ENCODE results near the gene GPC2.

The GPC2 gene

GRCh38 chr7:100124301-100125230 is 52.6 kb downstream of the GPC2 start:
- no peak for DNase-seq (ENCODE audit: low read depth in 2 of 3, low spot score in 1 of 3)

GRCh38 chr7:100122568-100122967 is 54.6 kb downstream of the GPC2 start:
- no peak for DNase-seq (ENCODE audit: low read depth in 2 of 3, low spot score in 1 of 3)

- DNase-seq (ENCODE audit: low read depth in 2 of 3, low spot score in 1 of 3) = no peak
Observed at GRCh38 chr7:100122067-100122466, 55.1 kb downstream of the GPC2 start.

GRCh38 chr7:100120733-100121036 is 56.5 kb downstream of the GPC2 start:
- DNase-seq (ENCODE audit: low read depth in 2 of 3, low spot score in 1 of 3) = no peak

GRCh38 chr7:100119970-100120732 is 57.0 kb downstream of the GPC2 start:
- peak in 2 of 3 donors; percentile 50 to 60 for DNase-seq (ENCODE audit: low read depth in 2 of 3, low spot score in 1 of 3)
